ENCODE results near the gene DDX17. TPM values are rescaled to one million over a fixed set of nuclear protein-coding genes. Genes with fewer than 3 reads are reported as not detected.

The DDX17 gene
- polyA plus RNA-seq (ENCODE audit: insufficient read length in 3 of 3): 1,000 to 10,000 TPM in 2 of 3 donors, 100 to 1,000 TPM in 1; 760 to 1,207 (median 1,072) TPM
- long read RNA-seq, donor 1, full-length matches to known transcripts: 84 of 487 reads
- long read RNA-seq, donor 1, partial matches to known transcripts: 403 of 487 reads
- long read RNA-seq, donor 1, other reads (novel, unspliced or antisense): 0 of 487 reads
- long read RNA-seq, donor 2, full-length matches to known transcripts: 93 of 342 reads
- long read RNA-seq, donor 2, partial matches to known transcripts: 249 of 342 reads
- long read RNA-seq, donor 2, other reads (novel, unspliced or antisense): 0 of 342 reads
- long read RNA-seq, donor 3, full-length matches to known transcripts: 78 of 338 reads
- long read RNA-seq, donor 3, partial matches to known transcripts: 260 of 338 reads
- long read RNA-seq, donor 3, other reads (novel, unspliced or antisense): 0 of 338 reads
- long read RNA-seq, donor 4, full-length matches to known transcripts: 73 of 260 reads
- long read RNA-seq, donor 4, partial matches to known transcripts: 187 of 260 reads
- long read RNA-seq, donor 4, other reads (novel, unspliced or antisense): 0 of 260 reads
- long read RNA-seq, donor 5, full-length matches to known transcripts: 38 of 353 reads
- long read RNA-seq, donor 5, partial matches to known transcripts: 315 of 353 reads
- long read RNA-seq, donor 5, other reads (novel, unspliced or antisense): 0 of 353 reads
- long read RNA-seq, donor 6, full-length matches to known transcripts: 86 of 415 reads
- long read RNA-seq, donor 6, partial matches to known transcripts: 329 of 415 reads
- long read RNA-seq, donor 6, other reads (novel, unspliced or antisense): 0 of 415 reads
- long read RNA-seq, donor 7, full-length matches to known transcripts: 69 of 365 reads
- long read RNA-seq, donor 7, partial matches to known transcripts: 296 of 365 reads
- long read RNA-seq, donor 7, other reads (novel, unspliced or antisense): 0 of 365 reads
- long read RNA-seq, donor 8, full-length matches to known transcripts: 37 of 154 reads
- long read RNA-seq, donor 8, partial matches to known transcripts: 117 of 154 reads
- long read RNA-seq, donor 8, other reads (novel, unspliced or antisense): 0 of 154 reads
- long read RNA-seq, donor 9, full-length matches to known transcripts: 106 of 472 reads
- long read RNA-seq, donor 9, partial matches to known transcripts: 361 of 472 reads
- long read RNA-seq, donor 9, other reads (novel, unspliced or antisense): 5 of 472 reads
- long read RNA-seq, donor 10, full-length matches to known transcripts: 76 of 554 reads
- long read RNA-seq, donor 10, partial matches to known transcripts: 478 of 554 reads
- long read RNA-seq, donor 10, other reads (novel, unspliced or antisense): 0 of 554 reads
- long read RNA-seq, donor 11, full-length matches to known transcripts: 42 of 269 reads
- long read RNA-seq, donor 11, partial matches to known transcripts: 227 of 269 reads
- long read RNA-seq, donor 11, other reads (novel, unspliced or antisense): 0 of 269 reads
- long read RNA-seq, donor 12, full-length matches to known transcripts: 154 of 1,411 reads
- long read RNA-seq, donor 12, partial matches to known transcripts: 1,252 of 1,411 reads
- long read RNA-seq, donor 12, other reads (novel, unspliced or antisense): 5 of 1,411 reads
- long read RNA-seq, donor 13, full-length matches to known transcripts: 44 of 321 reads
- long read RNA-seq, donor 13, partial matches to known transcripts: 277 of 321 reads
- long read RNA-seq, donor 13, other reads (novel, unspliced or antisense): 0 of 321 reads
- long read RNA-seq, donor 14, full-length matches to known transcripts: 119 of 1,085 reads
- long read RNA-seq, donor 14, partial matches to known transcripts: 957 of 1,085 reads
- long read RNA-seq, donor 14, other reads (novel, unspliced or antisense): 9 of 1,085 reads
- long read RNA-seq, donor 15, full-length matches to known transcripts: 100 of 345 reads
- long read RNA-seq, donor 15, partial matches to known transcripts: 245 of 345 reads
- long read RNA-seq, donor 15, other reads (novel, unspliced or antisense): 0 of 345 reads
- long read RNA-seq, donor 16, full-length matches to known transcripts: 72 of 397 reads
- long read RNA-seq, donor 16, partial matches to known transcripts: 312 of 397 reads
- long read RNA-seq, donor 16, other reads (novel, unspliced or antisense): 13 of 397 reads

GRCh38 chr22:38506118-38506962 is at the start of gene DDX17:
TSS of gene DDX17 (minus strand) at chr22:38506311.
- DNase-seq: peak; percentile 99

DNA sequence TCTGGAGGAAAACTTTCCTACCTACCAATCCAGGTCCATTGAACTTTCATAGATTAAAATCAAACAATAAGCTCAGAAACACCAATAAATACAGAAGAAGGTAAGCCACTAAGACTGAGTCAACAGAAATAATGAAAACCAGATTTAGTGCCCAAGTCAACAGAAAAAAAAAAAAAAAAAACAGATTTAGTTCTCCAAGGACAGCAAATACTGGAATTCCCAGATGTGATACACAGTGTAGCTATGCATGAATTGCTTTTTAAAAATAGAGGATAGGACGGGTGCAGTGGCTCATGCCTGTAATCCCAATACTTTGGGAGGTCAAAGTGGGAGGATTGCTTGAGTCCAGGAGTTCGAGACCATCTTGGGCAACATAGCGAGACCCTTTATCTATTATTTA is 48.2 kb upstream of the DDX17 start:
- no peak for DNase-seq

DNA sequence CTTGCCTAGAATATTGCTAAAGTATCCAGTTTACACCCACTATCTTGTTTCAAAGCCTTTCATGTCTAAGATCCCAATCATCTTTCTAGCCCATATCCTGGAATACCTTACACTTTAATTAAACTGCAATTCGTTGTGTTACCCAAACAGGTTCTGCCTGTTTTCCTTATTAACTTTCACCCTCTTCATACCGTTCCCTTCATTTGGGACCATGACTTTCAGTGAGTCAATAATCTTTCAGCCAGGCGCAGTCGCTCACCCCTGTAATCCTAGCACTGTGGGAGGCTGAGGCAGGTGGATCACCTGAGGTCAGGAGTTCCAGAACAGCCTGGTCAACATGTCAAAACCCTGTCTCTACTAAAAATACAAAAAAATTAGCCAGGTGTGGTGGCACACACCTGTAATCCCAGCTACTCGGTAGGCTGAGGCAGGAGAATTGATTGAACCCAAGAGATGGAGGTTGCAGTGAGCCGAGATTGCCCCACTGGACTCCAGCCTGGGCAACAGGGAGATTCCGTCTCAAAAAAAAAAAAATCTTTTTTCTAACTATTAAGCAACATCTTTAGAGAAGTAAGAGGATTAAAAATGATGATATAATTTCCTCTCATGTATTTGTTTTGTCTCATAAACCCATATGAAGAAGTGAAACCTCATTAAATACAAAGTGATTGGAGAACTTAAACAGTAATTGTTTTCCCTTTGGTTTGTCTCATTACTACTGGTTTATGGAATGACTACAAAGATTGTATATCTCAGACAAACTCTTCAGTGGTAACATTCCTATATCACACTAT is 43.2 kb upstream of the DDX17 start:
- DNase-seq: peak; percentile 31

- DNase-seq: peak; percentile 35
Observed at GRCh38 chr22:38540701-38541100, 34.6 kb upstream of the DDX17 start.

GRCh38 chr22:38531251-38531938 is 25.3 kb upstream of the DDX17 start:
- no peak for DNase-seq

- no peak for DNase-seq
Observed at GRCh38 chr22:38524429-38524828, 18.3 kb upstream of the DDX17 start.

DNA sequence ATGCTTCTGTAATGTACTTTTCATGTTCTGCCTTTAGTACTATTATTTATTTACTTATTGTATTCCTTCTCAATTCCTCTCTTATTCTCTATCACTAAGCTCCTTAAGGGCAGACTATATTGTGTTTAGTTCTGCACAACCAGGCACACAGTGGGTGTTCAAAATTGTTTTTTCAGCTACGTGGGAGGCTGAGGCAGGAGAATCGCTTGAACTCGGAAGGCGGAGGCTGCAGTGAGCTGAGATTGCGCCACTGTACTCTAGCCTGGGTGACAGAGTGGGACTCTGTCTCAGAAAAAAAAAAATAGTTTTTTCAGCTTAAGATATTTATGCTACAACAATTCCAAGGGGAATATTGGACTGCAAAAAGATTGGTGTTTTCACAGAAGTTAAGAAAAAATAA is 17.4 kb upstream of the DDX17 start:
- DNase-seq: no peak

DNA sequence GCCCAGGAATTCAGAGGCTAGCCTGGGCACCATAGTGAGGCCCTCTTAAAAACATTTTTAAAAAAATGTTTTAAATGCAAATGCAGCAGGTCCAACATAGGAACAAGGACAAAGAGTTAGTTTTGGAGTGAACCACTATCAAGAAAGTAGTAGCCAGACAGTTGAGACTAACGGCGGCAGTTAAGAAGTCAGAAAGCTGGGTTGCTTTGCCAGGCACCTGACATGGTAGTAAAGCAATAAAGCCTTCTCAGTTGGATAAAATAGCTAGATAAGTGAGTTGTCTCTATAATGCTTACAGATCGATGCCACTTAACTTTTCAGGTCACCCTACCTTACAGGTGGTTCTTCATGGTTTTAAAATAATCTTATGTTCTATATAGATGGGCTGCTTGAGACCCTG is 16.9 kb upstream of the DDX17 start:
- no peak for DNase-seq

- no peak for DNase-seq
Observed at GRCh38 chr22:38519453-38520250, 13.5 kb upstream of the DDX17 start.

DNA sequence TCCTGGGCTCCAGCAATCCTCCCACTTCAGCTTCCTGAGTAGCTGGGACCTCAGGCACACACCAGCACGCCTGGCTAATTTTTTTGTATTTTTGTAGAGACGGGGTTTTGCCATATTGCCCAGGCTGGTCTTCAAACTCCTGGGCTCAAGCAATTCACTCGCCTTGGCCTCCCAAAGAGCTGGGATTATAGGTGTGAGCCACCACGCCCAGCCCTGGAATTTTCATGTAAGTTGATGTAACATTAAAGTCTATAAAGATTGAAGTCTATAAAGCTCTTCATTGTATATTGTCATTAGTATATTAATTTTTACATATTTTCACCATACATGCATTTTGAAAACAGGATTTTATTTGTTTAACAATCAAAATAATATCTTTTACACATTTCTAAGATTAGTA is 12.5 kb upstream of the DDX17 start:
- DNase-seq: no peak

DNA sequence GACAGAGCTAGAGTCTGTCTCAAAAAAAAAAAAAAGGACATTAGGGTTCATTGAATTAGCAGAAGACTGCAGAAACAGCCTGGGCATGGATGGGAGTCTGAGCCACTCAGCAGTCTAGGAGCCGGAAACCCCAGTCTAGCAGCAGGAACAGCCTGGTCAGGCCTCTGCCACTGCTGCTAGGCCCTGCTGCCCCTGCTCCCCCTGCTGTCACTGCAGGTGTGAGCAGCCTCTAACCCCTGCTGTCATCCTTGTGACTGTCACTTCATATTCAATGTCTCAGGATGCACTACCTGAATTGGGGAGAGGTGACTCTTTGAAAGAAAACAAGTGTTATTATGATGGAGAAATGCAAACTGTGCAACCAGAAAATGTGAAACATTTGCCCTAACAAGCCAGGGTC is 7.0 kb upstream of the DDX17 start:
- DNase-seq: no peak

- DNase-seq: no peak
Observed at GRCh38 chr22:38510416-38510970, 4.4 kb upstream of the DDX17 start.

GRCh38 chr22:38505541-38506117 is 482 bp downstream of the DDX17 start:
- DNase-seq: peak; percentile 50

- peak; percentile 45 for DNase-seq
Observed at GRCh38 chr22:38504731-38505540, 1.2 kb downstream of the DDX17 start.

DNA sequence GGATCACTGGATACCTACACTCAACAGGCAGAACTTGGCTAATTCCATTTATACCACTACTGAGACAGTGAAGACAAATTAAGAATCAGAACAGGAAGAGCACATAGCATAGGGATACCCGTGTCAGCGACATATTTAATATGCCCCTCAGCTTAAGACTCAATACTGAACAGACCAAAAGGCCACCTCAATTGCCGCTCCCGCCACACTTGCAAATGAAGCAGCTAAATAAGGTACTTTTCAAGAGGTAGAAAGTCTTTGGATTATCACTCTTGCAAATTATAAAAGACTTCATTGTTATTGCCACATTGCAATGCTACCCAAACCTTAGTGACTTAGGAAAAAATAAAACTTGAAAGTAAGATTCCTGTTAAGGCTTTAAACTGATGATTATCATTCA is 3.1 kb downstream of the DDX17 start:
- no peak for DNase-seq
